ENCODE results near the gene C19orf38.

GRCh38 chr19:10882108-10882457, 33.9 kb downstream of the C19orf38 start:
- TF ChIP-seq BACH2 (CRISPR knock-in tag; IDR thresholded peaks at IDR 0.05; ENCODE audit: borderline replicate concordance) (no peak), ZNF8 (CRISPR knock-in tag; IDR thresholded peaks at IDR 0.05) (no peak), POU6F1 (CRISPR knock-in tag; IDR thresholded peaks at IDR 0.05; ENCODE audit: borderline replicate concordance, low read depth) (no peak), CSRNP3 (CRISPR knock-in tag; IDR thresholded peaks at IDR 0.05) (no peak)

Measured in SK-N-SH treated with all-trans-retinoic acid at 6 μM for 48 hours (cell line).